GM12878 (cell line): ENCODE results near the gene OR56A5. TPM values are rescaled to one million over a fixed set of nuclear protein-coding genes. Genes with fewer than 3 reads are reported as not detected.

Experiments
- ATAC-seq: fragments of 200-7000 bp; cut with Tn5 transposase; 3 replicates; pipeline ENCODE4 v1.9.1; 2020; ENCODE audit warnings: mild to moderate bottlenecking, moderate library complexity
- BruUV-seq: library from RNA; stranded (reverse); fragments of 400-500 nt; replicated peaks from 2 replicates; lab custom pipeline; 2021; lab: Mats Ljungman, UMichigan
- CTCF ChIA-PET: fragments of 300-600 bp; sonication (Branson Sonifier 250); formaldehyde crosslinking; extraction: SDS; loops from one replicate; lab custom pipeline; 2021; ENCODE audit warnings: inconsistent platforms; lab: Yijun Ruan, JAX
- POLR2A ChIA-PET: fragments of 350-600 bp; formaldehyde crosslinking; extraction: SDS; loops from one replicate; lab custom pipeline; 2021; ENCODE audit warnings: inconsistent platforms; lab: Charles Lee
- RAD21 ChIA-PET: fragments of 300-600 bp; sonication (Branson Sonifier 250); formaldehyde crosslinking; loops from one replicate; lab custom pipeline; 2023; ENCODE audit warnings: antibody characterized with exemption; ENCODE audit not compliant: unreplicated experiment; lab: Charles Lee
- SMC1A ChIA-PET: fragments of 300-600 bp; sonication (Branson Sonifier 250); formaldehyde crosslinking; loops from one replicate; lab custom pipeline; 2023; ENCODE audit not compliant: unreplicated experiment, uncharacterized antibody; lab: Charles Lee
- DNase-seq: peaks from one replicate; pipeline ENCODE4 v3.0.0-alpha.2; 2011; ENCODE audit warnings: low read depth, low spot score
- FAIRE-seq: peaks from 3 replicates; lab custom pipeline; 2011; peaks lifted over from hg19 to GRCh38; lab: Jason Lieb, UNC
- H2AFZ ChIP-seq: 2 replicates; pipeline ENCODE4 v1.6.0; 2011; ENCODE audit warnings: low read depth, low read length, control low read depth; ENCODE audit not compliant: control insufficient read depth
- H3K27ac ChIP-seq: 2 replicates; pipeline ENCODE4 v1.5.1; 2011; ENCODE audit warnings: control low read depth; ENCODE audit not compliant: control insufficient read depth, insufficient read depth
- H3K27me3 ChIP-seq, 2 experiments: replicated peaks in 1 of 2; 2 replicates each; pipeline versions ENCODE4 v1.6.0 to v1.6.1; 2011; ENCODE audit warnings: low read length in 1 of 2; ENCODE audit not compliant: control insufficient read depth in 2 of 2, insufficient read depth in 2 of 2
- H3K36me3 ChIP-seq, 2 experiments: 2 replicates each; pipeline ENCODE4 v1.5.1; 2011; ENCODE audit warnings: low read length in 1 of 2; ENCODE audit not compliant: control insufficient read depth in 2 of 2, insufficient read depth in 2 of 2
- H3K4me1 ChIP-seq: 2 replicates; pipeline ENCODE4 v1.6.1; 2011; ENCODE audit warnings: mild to moderate bottlenecking, low read length, moderate library complexity, mixed read lengths; ENCODE audit not compliant: control insufficient read depth, insufficient read depth
- H3K4me2 ChIP-seq: 2 replicates; pipeline ENCODE4 v1.6.0; 2011; ENCODE audit warnings: control low read depth; ENCODE audit not compliant: control insufficient read depth, insufficient read depth
- H3K4me3 ChIP-seq: fragments of 200-600 bp; sonication (generic); 2 replicates; pipeline ENCODE4 v1.5.1; 2016
- H3K79me2 ChIP-seq: 2 replicates; pipeline ENCODE4 v1.6.0; 2011; ENCODE audit warnings: low read length; ENCODE audit not compliant: control insufficient read depth, insufficient read depth
- H3K9ac ChIP-seq: 2 replicates; pipeline ENCODE4 v1.8.0; 2011; ENCODE audit warnings: low read length, control low read depth, mixed read lengths; ENCODE audit not compliant: control insufficient read depth, insufficient read depth
- H3K9me3 ChIP-seq: replicated peaks from 3 replicates; pipeline ENCODE4 v1.5.1; 2011; ENCODE audit warnings: mild to moderate bottlenecking, low read length; ENCODE audit not compliant: control insufficient read depth, insufficient read depth
- H4K20me1 ChIP-seq: 2 replicates; pipeline ENCODE4 v1.6.0; 2011; ENCODE audit not compliant: control insufficient read depth, insufficient read depth
- BCL3 ChIP-seq: IDR thresholded peaks from 2 replicates; pipeline ENCODE4 v1.6.1; 2011; ENCODE audit warnings: borderline replicate concordance, low read depth, mild to moderate bottlenecking, moderate library complexity, low read length; ENCODE audit not compliant: insufficient read depth, poor library complexity, severe bottlenecking
- BMI1 ChIP-seq: fragments of 450-650 bp; IDR thresholded peaks from 2 replicates; pipeline ENCODE4 v1.6.1; 2016; ENCODE audit warnings: mild to moderate bottlenecking, moderate library complexity, borderline replicate concordance
- FOXM1 ChIP-seq: IDR thresholded peaks from 2 replicates; pipeline ENCODE4 v1.6.1; 2012; ENCODE audit warnings: low read depth, mild to moderate bottlenecking, inconsistent platforms, low read length, moderate library complexity
- GATAD2B ChIP-seq: fragments of 450-650 bp; conservative IDR thresholded peaks from 2 replicates; pipeline ENCODE4 v1.6.1; 2017; ENCODE audit warnings: low read depth, mild to moderate bottlenecking, moderate library complexity
- JUNB ChIP-seq: IDR thresholded peaks from 2 replicates; pipeline ENCODE4 v1.6.1; 2016; ENCODE audit warnings: antibody characterized with exemption, mild to moderate bottlenecking
- KAT2A ChIP-seq: conservative IDR thresholded peaks from 2 replicates; pipeline ENCODE4 v1.6.1; 2011; ENCODE audit warnings: low read depth, low read length; ENCODE audit not compliant: control insufficient read depth
- MEF2B ChIP-seq: fragments of 450-650 bp; IDR thresholded peaks from 2 replicates; pipeline ENCODE4 v1.6.1; 2018; ENCODE audit warnings: mild to moderate bottlenecking, moderate library complexity; ENCODE audit not compliant: partially characterized antibody, poor library complexity, severe bottlenecking
- RBBP5 ChIP-seq: fragments of 200-600 bp; sonication (generic); conservative IDR thresholded peaks from 2 replicates; pipeline ENCODE4 v1.6.1; 2016
- SIX5 ChIP-seq: IDR thresholded peaks from 2 replicates; pipeline ENCODE4 v1.6.1; 2011; ENCODE audit warnings: mild to moderate bottlenecking, low read depth, low read length, moderate library complexity; ENCODE audit not compliant: severe bottlenecking
- SMAD5 ChIP-seq: IDR thresholded peaks from 2 replicates; pipeline ENCODE4 v1.6.1; 2016; ENCODE audit warnings: antibody characterized with exemption, low read depth
- SREBF1 ChIP-seq: IDR thresholded peaks from 2 replicates; pipeline ENCODE4 v1.6.1; 2012; ENCODE audit warnings: mild to moderate bottlenecking, low read length
- SREBF2 ChIP-seq: IDR thresholded peaks from 2 replicates; pipeline ENCODE4 v1.6.1; 2012; ENCODE audit warnings: mild to moderate bottlenecking, low read length
- YY1 ChIP-seq: IDR thresholded peaks from 2 replicates; pipeline ENCODE4 v1.6.1; 2011; ENCODE audit warnings: low read depth, mild to moderate bottlenecking, low read length
- ZNF207 ChIP-seq: fragments of 450-650 bp; IDR thresholded peaks from 2 replicates; pipeline ENCODE4 v1.6.1; 2014; ENCODE audit warnings: antibody characterized with exemption, mild to moderate bottlenecking, borderline replicate concordance
- ZNF217 ChIP-seq: fragments of 450-650 bp; IDR thresholded peaks from 2 replicates; pipeline ENCODE4 v1.6.1; 2017; ENCODE audit warnings: antibody characterized with exemption, mild to moderate bottlenecking
- WGBS: methylation state at CpG from one replicate; pipeline ENCODE4 v1.1.6; 2016; ENCODE audit warnings: low lambda C conversion rate; ENCODE audit not compliant: insufficient replicate concordance, insufficient coverage; ENCODE audit errors: missing lambda C conversion rate; 5-methylcytosine and 5-hydroxymethylcytosine counted together
- in situ Hi-C: fragments of 300-500 bp; cut with MboI; formaldehyde crosslinking; loops from 9 replicates; pipeline ENCODE4 v1.14.3; 2018; ENCODE audit warnings: mixed read lengths
- intact Hi-C: fragments of 100-400 bp; cut with micrococcal nuclease; formaldehyde crosslinking; loops from one replicate; pipeline ENCODE4 v1.14.2; 2022; ENCODE audit not compliant: unreplicated experiment
- polyA plus RNA-seq, 11 experiments: library from polyadenylated mRNA; depleted of rRNA in 4 of 11; unstranded in 6 of 11; stranded (reverse) in 5 of 11; fragments of >200 nt; fragmentation: Nextera tagmentation in 4 of 11; fragmentation: Illumina TruSeq in 1 of 11; extraction: Ambion mirVana in 4 of 11; extraction: Trizol in 1 of 11; gene quantifications; 1 replicate in 1 of 11; 2 replicates in 10 of 11; pipeline versions ENCODE4 v1.2.1 to v1.2.3, GENCODE V29; 2011 to 2016; ENCODE audit warnings: inconsistent platforms in 2 of 11, missing spikeins in 2 of 11, low read depth in 1 of 11
- total RNA-seq, 4 experiments: library from RNA; depleted of rRNA in 3 of 4; stranded (reverse); fragments of >200 nt in 3 of 4; fragmentation: Illumina TruSeq in 1 of 4; extraction: Trizol in 1 of 4; gene quantifications; 2 replicates each; pipeline versions ENCODE4 v1.2.1 to v1.2.3, GENCODE V29; 2013 to 2021

The OR56A5 gene
- total and polyA plus RNA-seq, 10 of the 15 experiments (the other 5 are each of a cell fraction or from before 2014, with no cell fraction given): not detected

DNA sequence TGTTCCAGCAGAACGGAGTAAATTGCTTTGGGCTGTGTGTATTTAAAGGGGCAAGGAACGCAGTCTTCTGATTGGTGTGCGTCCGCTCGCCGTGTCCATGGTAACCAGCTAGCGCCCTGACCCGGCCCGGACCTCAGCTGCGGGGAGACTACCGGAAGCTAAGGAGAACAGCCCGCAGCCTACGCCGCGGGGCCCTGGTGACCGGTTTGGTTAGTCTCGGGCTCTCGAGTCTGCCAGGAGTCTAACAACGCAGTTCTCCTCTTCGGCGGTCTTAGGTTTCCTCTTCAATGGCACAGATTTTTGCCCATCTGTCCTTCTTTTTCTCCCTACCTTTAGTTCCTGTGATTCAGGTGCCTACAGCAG, 29.7 kb downstream of the OR56A5 start:
- WGBS: 75% methylated on average over 21 of the region's 21 CpGs

GRCh38 chr11:5937868-5938602, 30.3 kb downstream of the OR56A5 start:
- no peaks in the 10 kb centered on the region for H3K79me2 ChIP-seq
- intact Hi-C loops: no loop called here
- no peak overlapping the region for H3K27ac ChIP-seq
- no peaks in the 10 kb centered on the region for H4K20me1 ChIP-seq
- no peak for TF ChIP-seq FOXM1
- TF ChIP-seq SIX5: no peak
- TF ChIP-seq YY1: no peak
- no peak for TF ChIP-seq SREBF1
- TF ChIP-seq RBBP5: no peak
- TF ChIP-seq MEF2B: no peak
- no peak for TF ChIP-seq KAT2A
- TF ChIP-seq JUNB: no peak
- TF ChIP-seq ZNF217: no peak
- no peak for TF ChIP-seq BMI1
- TF ChIP-seq SMAD5: no peak
- no peak for TF ChIP-seq GATAD2B
- no peak for TF ChIP-seq BCL3
- TF ChIP-seq SREBF2: no peak
- no peak overlapping the region for H3K9ac ChIP-seq
- no peak overlapping the region for H2AFZ ChIP-seq
- FAIRE-seq (no peak), DNase-seq (no peak), ATAC-seq (no peak)
- POLR2A ChIA-PET: no interaction called here
- no peaks in the 10 kb centered on the region; the same call in 2 of the 3 replicates for H3K9me3 ChIP-seq
- H3K4me2 ChIP-seq: no peak overlapping the region
- 65% methylated on average over 39 of the region's 39 CpGs for WGBS
- no peaks in the 10 kb centered on the region for H3K36me3 ChIP-seq
- SMC1A ChIA-PET: no interaction called here
- no peaks in the 10 kb centered on the region for H3K27me3 ChIP-seq
- no peak overlapping the region for H3K4me3 ChIP-seq
- in situ Hi-C loops: no loop called here
- H3K4me1 ChIP-seq: no peaks in the 10 kb centered on the region
- BruUV-seq: no TSS peak
- CTCF ChIA-PET: no interaction called here
- RAD21 ChIA-PET: no interaction called here

More for the DNA sequence above, 29.7 kb downstream of the OR56A5 start:
- no peaks in the 10 kb centered on the region for H3K9me3 ChIP-seq
- no peaks in the 10 kb centered on the region for H3K27me3 ChIP-seq
- ChIA-PET CTCF (no interaction called here), SMC1A (no interaction called here), POLR2A (no interaction called here), RAD21 (no interaction called here)
- H3K9ac ChIP-seq: no peak overlapping the region
- DNase-seq (no peak), FAIRE-seq (no peak), ATAC-seq (no peak)
- intact Hi-C loops (no loop called here), in situ Hi-C loops (no loop called here)
- no peaks in the 10 kb centered on the region for H3K4me1 ChIP-seq
- no TSS peak for BruUV-seq
- TF ChIP-seq ZNF207: no peak
- H3K36me3 ChIP-seq: no peaks in the 10 kb centered on the region
- H4K20me1 ChIP-seq: no peaks in the 10 kb centered on the region
- no peak overlapping the region for H3K27ac ChIP-seq
- H3K4me2 ChIP-seq: no peak overlapping the region
- no peaks in the 10 kb centered on the region for H3K79me2 ChIP-seq
- no peak overlapping the region for H2AFZ ChIP-seq
- no peak overlapping the region for H3K4me3 ChIP-seq
